Omental fat pad (tissue), 4 donors: ENCODE results near the gene MAML3. TPM values are rescaled to one million over a fixed set of nuclear protein-coding genes. Genes with fewer than 3 reads are reported as not detected.
A peak's percentile ranks its signal among the peaks of the same experiment; 100 is the strongest.

Source experiments
- ATAC-seq: fragments of 150-250 bp; one replicate; pipeline ENCODE4 v1.9.1; 2016; ENCODE audit warnings: mild to moderate bottlenecking, moderate library complexity; ENCODE audit not compliant: low FRiP score
- DNase-seq: peaks from one replicate; pipeline ENCODE4 v3.0.0-alpha.2; 2019; ENCODE audit warnings: low spot score
- CTCF ChIP-seq, 3 donors: fragments of 450-650 bp; IDR thresholded peaks; one replicate each; pipeline ENCODE4 v1.5.1; 2016 to 2017; ENCODE audit warnings: antibody characterized with exemption in 3 of 3, mild to moderate bottlenecking in 3 of 3, moderate library complexity in 2 of 3
- total RNA-seq, 4 donors: library from RNA; depleted of rRNA; stranded (reverse); fragments of >200 nt; gene quantifications; one replicate each; pipeline ENCODE4 v1.1.0, GENCODE V29; 2016

Gene MAML3
- total RNA-seq, 4 donors from 2014 or later, result 4.8 to 12.8 (median 11.7) TPM

DNA sequence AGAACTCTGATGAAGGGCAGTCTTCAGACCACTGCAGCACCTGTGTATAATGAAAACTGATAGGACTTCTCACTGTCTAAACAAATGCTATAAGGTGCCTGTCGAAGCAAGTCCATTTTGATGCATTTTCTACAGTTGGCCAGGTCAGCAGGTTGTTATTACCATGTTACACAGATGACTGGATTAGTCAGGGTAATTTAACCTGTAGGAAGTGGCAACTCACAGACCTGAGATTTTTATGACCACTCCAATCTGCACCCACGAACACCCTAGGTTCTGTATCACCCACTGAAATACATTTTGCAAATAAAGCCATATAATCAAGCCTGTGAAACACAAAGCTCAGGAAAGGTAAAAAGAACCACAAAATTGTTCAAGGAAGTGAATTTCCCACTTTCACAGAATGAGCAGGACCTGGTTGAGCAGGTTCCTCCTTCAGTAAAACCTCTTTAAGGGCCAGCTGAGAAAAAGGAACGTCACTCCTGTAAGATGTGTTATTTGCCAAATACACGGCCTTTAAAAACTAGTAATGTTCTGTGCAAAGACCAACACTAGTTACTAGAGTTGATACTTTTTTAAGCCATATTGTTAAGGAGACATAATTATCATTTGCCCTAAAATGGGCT, 12.7 kb downstream of the MAML3 start:
- ATAC-seq, result no peak
- no peak for TF ChIP-seq CTCF (IDR thresholded peaks at IDR 0.05)
- DNase-seq, result no peak

- DNase-seq (no peak), ATAC-seq (no peak)
- TF ChIP-seq CTCF (IDR thresholded peaks at IDR 0.05), result no peak
Observed at GRCh38 chr4:140140566-140140965, 13.4 kb downstream of the MAML3 start.

DNA sequence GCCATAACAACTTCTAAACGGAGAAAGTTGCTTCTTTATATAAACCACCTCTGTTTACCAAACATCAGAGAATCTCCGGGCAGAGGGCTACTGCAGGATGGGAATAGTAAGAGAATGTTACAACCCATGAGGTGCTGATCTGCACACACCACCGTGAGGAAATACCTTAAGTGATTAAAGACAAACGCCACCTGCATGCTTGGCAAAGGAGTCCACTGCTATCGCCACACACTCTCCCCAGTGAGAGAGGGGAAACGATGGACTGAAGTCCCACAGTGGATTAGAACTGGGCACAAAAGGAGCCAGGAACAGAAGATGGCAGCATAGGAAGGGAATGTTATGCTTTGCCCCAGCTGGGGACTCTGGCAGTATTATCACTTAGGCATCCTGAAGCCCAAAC, 15.6 kb downstream of the MAML3 start:
- DNase-seq, result no peak
- ATAC-seq, result no peak
- no peak for TF ChIP-seq CTCF (IDR thresholded peaks at IDR 0.05)

DNA sequence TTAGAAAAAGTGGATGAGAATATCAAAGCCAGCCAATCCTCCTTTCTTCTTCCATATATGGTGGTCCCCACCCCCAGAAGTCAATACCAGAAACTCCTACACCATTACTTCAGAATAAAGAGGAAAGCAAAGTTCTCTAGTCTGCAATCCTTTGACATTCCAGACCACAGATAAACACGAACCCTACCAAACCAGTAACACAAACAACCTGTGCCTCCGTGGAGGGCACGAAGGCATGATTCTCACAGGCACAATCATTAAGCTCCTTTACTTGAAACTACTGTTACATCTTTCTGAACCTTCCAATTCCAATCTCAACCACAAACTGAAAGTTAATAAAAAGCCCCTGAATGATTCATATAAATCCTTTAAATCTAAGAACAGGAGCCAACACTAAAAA, 16.3 kb downstream of the MAML3 start:
- peak; percentile 54 for ATAC-seq
- no peak for DNase-seq
- no peak for TF ChIP-seq CTCF (IDR thresholded peaks at IDR 0.05)

DNA sequence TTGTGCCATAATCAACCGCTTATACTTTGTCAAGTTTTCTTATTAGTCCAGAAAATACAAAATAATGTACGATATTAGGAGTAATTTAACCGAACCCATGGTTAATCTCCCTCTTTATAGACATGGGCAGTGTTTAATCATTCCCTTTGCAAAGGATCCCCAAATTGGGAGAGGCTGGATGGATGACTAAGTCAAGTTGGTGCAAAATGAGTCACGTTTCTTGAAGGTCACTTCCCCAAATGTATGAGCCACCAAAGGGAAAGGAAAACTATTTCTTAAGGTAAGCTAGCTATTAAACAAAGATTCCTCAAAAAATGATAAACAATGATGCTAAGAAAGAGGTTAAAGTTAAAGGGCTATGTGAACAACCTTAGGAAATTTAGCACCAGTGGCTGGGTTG, 17.5 kb downstream of the MAML3 start:
- DNase-seq (no peak), ATAC-seq (peak; percentile 52)
- no peak for TF ChIP-seq CTCF (IDR thresholded peaks at IDR 0.05)

DNA sequence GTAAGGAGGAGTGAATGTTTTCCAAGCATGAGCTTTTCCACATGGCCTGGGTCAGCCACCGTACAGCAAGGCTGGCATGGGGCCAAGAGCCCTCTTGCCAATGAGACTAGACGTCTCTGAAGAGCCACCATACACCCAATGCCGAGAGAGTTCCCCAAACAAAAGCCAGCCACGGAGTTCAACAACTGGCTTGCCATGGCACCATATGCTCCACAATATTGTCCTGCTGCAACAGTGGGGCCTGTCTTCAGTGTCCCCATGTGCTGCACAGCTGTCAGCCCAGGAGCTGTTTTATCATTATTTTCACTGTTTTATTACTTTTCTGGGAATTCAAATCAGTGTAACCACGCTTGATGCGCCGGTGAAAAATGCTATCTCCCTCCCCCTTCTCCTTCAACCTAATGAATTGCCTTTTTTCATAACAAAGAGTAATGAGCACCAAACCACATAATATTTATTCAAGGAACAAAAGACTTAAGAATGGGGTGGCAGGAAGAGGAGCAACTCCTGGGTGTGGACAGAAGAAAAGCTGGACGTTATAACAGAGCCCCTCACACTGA, 18.4 kb downstream of the MAML3 start:
- no peak for TF ChIP-seq CTCF (IDR thresholded peaks at IDR 0.05)
- DNase-seq (peak; percentile 41), ATAC-seq (no peak)

- ATAC-seq, result no peak
- no peak for TF ChIP-seq CTCF (IDR thresholded peaks at IDR 0.05)
- no peak for DNase-seq
Observed at GRCh38 chr4:140134746-140135425, 19.1 kb downstream of the MAML3 start.
